Activated T-cell treated with anti-CD3 and anti-CD28 coated beads, Interleukin-2, amount 50 U/mL, for 24 hours (primary cell): ENCODE results near the gene PDE4A.

Source experiments
- DNase-seq: peaks from one replicate; pipeline ENCODE4 v3.0.0-alpha.2; 2020
- H3K27ac Mint-ChIP-seq: 2 replicates; pipeline ENCODE4 v1.8.0; 2020; ENCODE audit warnings: mild to moderate bottlenecking, mixed read lengths
- H3K27me3 Mint-ChIP-seq: 2 replicates; pipeline ENCODE4 v1.8.0; 2020; ENCODE audit warnings: mixed read lengths
- H3K36me3 Mint-ChIP-seq: 2 replicates; pipeline ENCODE4 v1.8.0; 2020; ENCODE audit warnings: low read depth, mixed read lengths
- H3K4me1 Mint-ChIP-seq: 2 replicates; pipeline ENCODE4 v1.8.0; 2020; ENCODE audit warnings: low read depth, mixed read lengths
- H3K4me3 Mint-ChIP-seq: 2 replicates; pipeline ENCODE4 v1.8.0; 2020; ENCODE audit warnings: mild to moderate bottlenecking, moderate library complexity, mixed read lengths
- H3K9me3 Mint-ChIP-seq: 2 replicates; pipeline ENCODE4 v1.8.0; 2020; ENCODE audit warnings: mixed read lengths

The PDE4A gene

GRCh38 chr19:10428996-10429381, 8.7 kb downstream of the PDE4A start:
- H3K27me3 Mint-ChIP-seq = peaks cover 41% of the 10 kb centered on the region
- no peak overlapping the region for H3K4me3 Mint-ChIP-seq
- H3K4me1 Mint-ChIP-seq = peaks cover 73% of the 10 kb centered on the region
- no peaks in the 10 kb centered on the region for H3K9me3 Mint-ChIP-seq
- DNase-seq = no peak
- H3K27ac Mint-ChIP-seq = no peak overlapping the region
- no peaks in the 10 kb centered on the region for H3K36me3 Mint-ChIP-seq

GRCh38 chr19:10430505-10431253, 10.3 kb downstream of the PDE4A start:
- Mint-ChIP-seq H3K4me3 (peak overlapping the region; percentile 73), H3K27me3 (peaks cover 41% of the 10 kb centered on the region), H3K9me3 (no peaks in the 10 kb centered on the region)

DNA sequence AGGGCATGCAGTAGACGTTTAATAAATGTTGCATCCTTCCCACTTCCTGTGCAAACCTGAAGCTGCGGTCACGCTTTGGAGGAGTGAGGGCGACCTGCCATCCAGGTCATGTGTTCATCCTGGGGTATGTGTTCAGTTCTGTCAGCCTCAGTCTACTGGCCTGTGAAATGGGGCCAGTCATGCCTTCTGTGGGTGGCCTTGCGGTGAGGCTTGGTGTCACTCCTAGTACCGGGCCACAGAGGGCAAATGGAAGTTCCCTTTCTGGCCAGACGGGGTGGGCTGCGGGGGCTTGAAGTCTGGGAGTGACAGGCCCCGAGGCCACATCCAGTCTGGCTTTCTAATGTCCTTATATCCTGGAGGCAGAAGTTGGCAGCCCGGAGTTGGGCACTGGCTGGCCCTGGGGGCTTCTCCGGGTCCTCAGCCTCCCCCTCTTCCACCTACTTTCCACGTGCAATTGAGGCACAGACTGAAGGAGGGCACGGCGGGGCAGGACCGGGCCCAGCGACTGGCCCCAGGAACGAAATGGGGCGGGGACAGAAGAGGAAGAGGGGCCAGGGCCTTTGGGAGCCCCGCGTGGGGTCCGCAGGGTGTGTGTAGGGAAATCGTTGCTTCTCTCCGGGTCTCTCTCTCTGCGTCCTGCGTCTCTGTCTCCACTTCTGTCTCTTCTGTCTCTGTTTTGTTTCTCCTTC, 11.1 kb downstream of the PDE4A start:
- Mint-ChIP-seq H3K27me3 (peaks cover 41% of the 10 kb centered on the region), H3K27ac (peak overlapping the region; percentile 89), H3K36me3 (no peaks in the 10 kb centered on the region), H3K9me3 (no peaks in the 10 kb centered on the region), H3K4me1 (peaks cover 58% of the 10 kb centered on the region), H3K4me3 (peak overlapping the region; percentile 73)
- DNase-seq = peak; percentile 56

More at GRCh38 chr19:10430505-10431253, 10.3 kb downstream of the PDE4A start:
- peak; percentile 46 for DNase-seq
- H3K36me3 Mint-ChIP-seq = no peaks in the 10 kb centered on the region
- H3K27ac Mint-ChIP-seq = peak overlapping the region; percentile 89
- H3K4me1 Mint-ChIP-seq = peaks cover 59% of the 10 kb centered on the region

DNA sequence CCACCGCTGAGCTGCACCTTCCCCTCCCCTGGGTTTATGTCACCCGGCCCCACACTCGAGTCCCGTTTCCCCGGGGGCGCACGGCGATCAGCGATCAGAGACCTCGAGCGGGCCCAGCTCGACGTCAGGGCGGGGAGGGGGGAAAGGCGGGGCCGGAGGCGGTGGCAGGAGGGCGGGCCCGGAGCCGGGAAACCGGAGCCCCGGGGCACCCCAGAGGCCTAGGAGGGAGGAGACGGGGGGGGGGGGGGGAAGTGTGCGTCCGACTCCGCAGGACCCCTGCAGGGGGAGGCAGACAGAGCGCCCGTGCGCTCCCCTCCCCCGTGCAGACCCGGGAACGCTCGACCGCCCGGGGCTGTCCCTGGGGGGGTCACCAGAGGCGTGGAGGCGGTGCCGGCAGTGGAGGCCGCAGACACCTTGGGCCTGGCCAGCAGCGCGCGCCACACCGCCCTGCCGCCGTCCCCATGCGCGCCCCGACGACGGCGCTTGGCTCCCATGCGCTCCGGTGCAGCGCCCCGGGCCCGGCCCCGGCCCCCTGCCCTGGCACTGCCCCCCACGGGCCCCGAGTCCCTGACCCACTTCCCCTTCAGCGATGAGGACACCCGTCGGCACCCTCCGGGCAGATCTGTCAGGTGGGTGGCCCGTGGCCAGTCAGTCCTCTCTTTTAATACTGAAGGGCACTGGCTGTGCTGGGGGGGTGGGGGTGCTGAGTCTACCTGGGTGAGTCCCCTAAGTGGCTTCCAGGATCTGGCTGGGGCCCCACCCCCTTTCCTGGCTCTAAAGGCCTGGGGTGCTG, 11.8 kb downstream of the PDE4A start:
- Mint-ChIP-seq H3K36me3 (no peaks in the 10 kb centered on the region), H3K4me3 (peak overlapping the region; percentile 73), H3K9me3 (no peaks in the 10 kb centered on the region), H3K27ac (peak overlapping the region; percentile 89), H3K27me3 (peaks cover 39% of the 10 kb centered on the region), H3K4me1 (peaks cover 55% of the 10 kb centered on the region)
- DNase-seq = peak; percentile 76

GRCh38 chr19:10432736-10433130, 12.4 kb downstream of the PDE4A start:
- no peak for DNase-seq
- Mint-ChIP-seq H3K4me3 (peak overlapping the region; percentile 27), H3K4me1 (peaks cover 49% of the 10 kb centered on the region), H3K9me3 (no peaks in the 10 kb centered on the region), H3K27ac (peak overlapping the region; percentile 29), H3K27me3 (peaks cover 37% of the 10 kb centered on the region), H3K36me3 (no peaks in the 10 kb centered on the region)

DNA sequence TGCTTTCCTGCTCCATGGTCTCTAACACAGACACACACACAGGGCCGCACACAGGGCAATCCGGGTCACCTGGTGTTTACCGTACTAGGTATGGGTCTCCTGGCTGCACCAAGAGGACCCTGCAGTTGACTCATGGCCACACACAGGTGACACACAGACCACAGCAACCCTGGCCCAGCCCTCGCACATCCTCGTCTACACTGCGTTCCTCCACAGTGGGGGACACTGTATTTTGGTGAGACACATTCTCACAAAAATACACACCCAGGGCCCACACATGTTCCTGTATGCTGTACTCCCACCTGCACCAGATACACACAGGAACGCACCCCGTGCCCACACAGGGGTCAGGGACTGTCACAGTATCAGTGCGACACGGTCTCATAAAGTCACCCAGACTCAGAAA, 12.8 kb downstream of the PDE4A start:
- Mint-ChIP-seq H3K27ac (peak overlapping the region; percentile 29), H3K36me3 (no peaks in the 10 kb centered on the region), H3K9me3 (no peaks in the 10 kb centered on the region), H3K4me3 (peak overlapping the region; percentile 27), H3K4me1 (peaks cover 45% of the 10 kb centered on the region), H3K27me3 (peaks cover 34% of the 10 kb centered on the region)
- DNase-seq = no peak

GRCh38 chr19:10439588-10439987, 19.2 kb downstream of the PDE4A start:
- H3K4me1 Mint-ChIP-seq = peaks cover 5% of the 10 kb centered on the region
- H3K9me3 Mint-ChIP-seq = no peaks in the 10 kb centered on the region
- DNase-seq = no peak
- no peaks in the 10 kb centered on the region for H3K27me3 Mint-ChIP-seq
- no peaks in the 10 kb centered on the region for H3K36me3 Mint-ChIP-seq
- no peak overlapping the region for H3K4me3 Mint-ChIP-seq
- H3K27ac Mint-ChIP-seq = no peak overlapping the region

DNA sequence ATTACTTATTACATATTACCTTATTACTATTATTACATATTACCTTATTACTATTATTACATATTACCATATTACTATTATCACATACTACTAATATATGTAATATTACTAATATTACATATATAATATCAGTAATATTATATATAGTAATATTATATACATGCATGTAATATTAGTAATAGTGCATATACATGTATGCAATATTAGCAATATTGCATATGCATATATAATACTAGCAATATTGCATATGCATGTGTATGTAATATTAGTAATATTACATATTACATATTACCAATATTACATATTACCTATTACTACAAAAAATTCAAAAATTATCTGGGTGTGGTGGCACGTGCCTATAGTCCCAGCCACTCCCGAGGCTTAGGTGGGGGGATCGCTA, 22.4 kb downstream of the PDE4A start:
- H3K36me3 Mint-ChIP-seq = no peaks in the 10 kb centered on the region

DNA sequence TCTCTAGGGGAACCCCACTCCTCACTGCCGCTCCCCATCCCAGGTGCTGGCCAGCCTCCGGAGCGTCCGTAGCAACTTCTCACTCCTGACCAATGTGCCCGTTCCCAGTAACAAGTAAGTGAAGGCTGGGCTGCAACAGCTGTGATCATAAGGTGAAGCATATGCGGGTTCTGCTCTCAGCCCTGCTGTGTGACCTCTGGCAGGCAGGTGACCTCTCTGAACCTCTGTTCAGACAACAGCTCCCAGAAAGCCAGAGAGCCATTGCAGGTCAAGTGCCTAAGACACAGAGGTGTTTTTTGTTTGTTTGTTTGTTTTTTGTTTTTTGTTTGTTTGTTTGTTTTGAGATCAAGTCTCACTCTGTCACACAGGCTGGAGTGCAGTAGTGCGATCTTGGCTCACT, 28.7 kb downstream of the PDE4A start:
- peaks cover 4% of the 10 kb centered on the region for H3K36me3 Mint-ChIP-seq
- peaks cover 2% of the 10 kb centered on the region for H3K4me1 Mint-ChIP-seq
- no peak overlapping the region for H3K27ac Mint-ChIP-seq
- no peak overlapping the region for H3K4me3 Mint-ChIP-seq
- DNase-seq = no peak
- H3K27me3 Mint-ChIP-seq = peaks cover 3% of the 10 kb centered on the region
- H3K9me3 Mint-ChIP-seq = no peaks in the 10 kb centered on the region

More for the DNA sequence above, 22.4 kb downstream of the PDE4A start:
- Mint-ChIP-seq H3K27ac (no peak overlapping the region), H3K27me3 (no peaks in the 10 kb centered on the region), H3K4me1 (no peaks in the 10 kb centered on the region), H3K9me3 (no peaks in the 10 kb centered on the region), H3K4me3 (no peak overlapping the region)
- no peak for DNase-seq

GRCh38 chr19:10450191-10450852, 30.0 kb downstream of the PDE4A start:
- no peak overlapping the region for H3K27ac Mint-ChIP-seq

DNA sequence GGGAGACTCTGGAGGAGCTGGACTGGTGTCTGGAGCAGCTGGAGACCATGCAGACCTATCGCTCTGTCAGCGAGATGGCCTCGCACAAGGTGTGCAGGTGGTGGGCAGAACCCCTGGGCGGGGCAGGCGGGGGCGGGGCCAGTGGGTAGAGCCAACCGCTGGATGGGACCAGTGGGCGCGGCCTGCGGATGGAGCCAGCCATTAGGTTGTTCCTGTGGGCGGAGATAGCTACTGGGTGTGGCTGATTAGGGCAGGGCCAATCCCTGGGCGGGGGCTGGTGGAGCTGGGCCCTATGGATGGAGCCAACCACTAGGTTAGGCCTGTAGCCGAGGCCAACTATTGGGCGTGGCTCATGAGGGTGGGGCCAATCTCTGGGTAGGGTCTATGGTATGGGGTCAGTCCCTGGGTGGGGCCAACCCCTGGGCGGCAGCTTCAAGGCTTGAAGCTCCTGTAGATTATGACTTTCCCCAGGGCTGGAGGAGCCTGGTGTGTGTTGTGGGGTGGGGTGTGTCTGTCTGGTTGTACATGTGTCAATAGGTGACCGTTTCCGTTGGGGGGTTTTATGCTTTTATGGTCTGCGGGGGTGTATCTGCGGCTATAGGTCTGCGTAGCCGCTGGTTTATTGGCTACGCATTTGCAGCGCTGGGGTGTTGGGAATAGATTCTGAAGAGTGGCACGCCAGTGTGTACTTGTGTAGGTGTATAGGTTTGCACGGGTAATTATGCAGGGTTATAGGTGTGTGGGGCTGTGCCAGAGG, 30.7 kb downstream of the PDE4A start:
- no peaks in the 10 kb centered on the region for H3K9me3 Mint-ChIP-seq
- peaks cover 4% of the 10 kb centered on the region for H3K36me3 Mint-ChIP-seq
- no peak overlapping the region for H3K27ac Mint-ChIP-seq
- no peak overlapping the region for H3K4me3 Mint-ChIP-seq
- peaks cover 3% of the 10 kb centered on the region for H3K27me3 Mint-ChIP-seq
- peaks cover 2% of the 10 kb centered on the region for H3K4me1 Mint-ChIP-seq
- DNase-seq = no peak

More at GRCh38 chr19:10450191-10450852, 30.0 kb downstream of the PDE4A start:
- peaks cover 4% of the 10 kb centered on the region for H3K36me3 Mint-ChIP-seq
- DNase-seq = no peak
- peaks cover 3% of the 10 kb centered on the region for H3K27me3 Mint-ChIP-seq
- H3K4me1 Mint-ChIP-seq = peaks cover 2% of the 10 kb centered on the region
- H3K4me3 Mint-ChIP-seq = no peak overlapping the region
- H3K9me3 Mint-ChIP-seq = no peaks in the 10 kb centered on the region

DNA sequence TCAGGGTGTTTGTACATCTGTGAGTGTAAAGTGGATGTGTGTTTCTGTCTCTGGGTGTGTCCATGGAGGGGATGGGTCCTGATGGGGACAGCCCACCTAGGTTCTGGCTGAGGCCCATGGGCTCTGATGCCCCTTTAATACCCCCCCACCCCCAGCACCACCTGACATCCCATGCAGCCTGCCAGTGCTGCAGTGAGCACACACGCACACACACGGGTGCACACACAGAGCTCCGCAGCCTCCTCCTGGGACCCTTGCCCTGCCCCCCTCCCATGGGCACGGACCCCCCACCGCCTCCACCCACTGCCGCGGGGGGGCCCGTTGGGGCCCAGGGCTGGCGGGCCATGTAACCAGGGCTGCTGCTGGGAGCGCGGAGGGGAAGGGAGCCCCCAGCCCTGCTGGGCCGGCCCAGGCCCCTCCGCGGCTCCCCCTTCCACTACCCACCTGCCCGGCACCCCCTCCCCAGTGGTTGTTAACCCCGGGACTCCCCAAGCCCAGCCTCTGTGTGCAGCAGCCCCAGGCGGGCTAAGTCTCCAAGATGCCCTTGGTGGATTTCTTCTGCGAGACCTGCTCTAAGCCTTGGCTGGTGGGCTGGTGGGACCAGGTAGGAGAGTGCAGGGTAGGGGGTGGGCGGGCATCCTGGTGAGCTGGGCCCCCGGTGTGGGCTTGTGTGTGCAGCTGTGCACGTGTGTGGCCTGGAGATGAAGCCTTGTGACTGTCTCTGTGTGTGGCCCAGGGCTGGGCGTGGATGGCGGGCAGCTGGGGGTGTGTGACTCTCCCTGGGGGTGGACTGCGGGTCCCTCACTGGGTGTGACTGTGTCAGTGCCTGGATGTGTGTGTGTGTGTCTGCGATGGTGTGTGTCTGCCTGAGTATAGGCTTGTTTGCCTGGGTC, 32.6 kb downstream of the PDE4A start:
- Mint-ChIP-seq H3K36me3 (peaks cover 4% of the 10 kb centered on the region), H3K27ac (no peak overlapping the region), H3K4me1 (peaks cover 2% of the 10 kb centered on the region), H3K4me3 (no peak overlapping the region), H3K27me3 (peaks cover 3% of the 10 kb centered on the region), H3K9me3 (no peaks in the 10 kb centered on the region)
- DNase-seq = no peak

GRCh38 chr19:10453852-10454251, 33.5 kb downstream of the PDE4A start:
- no peaks in the 10 kb centered on the region for H3K9me3 Mint-ChIP-seq
- DNase-seq = no peak
- peaks cover 3% of the 10 kb centered on the region for H3K27me3 Mint-ChIP-seq
- peaks cover 2% of the 10 kb centered on the region for H3K4me1 Mint-ChIP-seq
- H3K4me3 Mint-ChIP-seq = no peak overlapping the region
- H3K36me3 Mint-ChIP-seq = peaks cover 2% of the 10 kb centered on the region
- H3K27ac Mint-ChIP-seq = no peak overlapping the region
